ENCODE results near the gene BDNF.

BDNF gene

DNA sequence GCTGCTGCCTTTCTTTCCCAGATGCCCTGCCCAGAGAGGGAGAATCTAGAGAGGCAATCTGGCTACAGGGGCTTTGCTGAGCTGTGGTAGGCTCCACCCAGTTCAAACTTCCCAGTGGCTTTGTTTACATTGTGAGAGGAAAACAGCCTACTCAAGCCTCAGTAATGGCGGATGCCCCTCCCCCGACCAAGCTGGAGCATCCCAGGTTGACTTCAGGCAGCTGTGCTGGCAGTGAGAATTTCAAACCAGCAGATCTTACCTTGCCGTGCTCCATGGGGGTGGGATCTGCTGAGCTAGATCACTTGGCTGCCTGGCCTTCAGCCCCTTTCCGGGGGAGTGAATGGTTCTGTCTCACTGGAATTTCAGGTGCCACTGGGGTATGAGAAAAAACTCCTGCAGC lies 12.2 kb downstream of the BDNF start:
- H4K20me1 ChIP-seq (ENCODE audit: insufficient read depth, low read length, poor library complexity, severe bottlenecking) = no peaks in the 10 kb centered on the region
- H3K4me2 ChIP-seq (ENCODE audit: low read depth, low read length, poor library complexity, severe bottlenecking) = no peak overlapping the region
- no peaks in the 10 kb centered on the region for H3K9me2 ChIP-seq (replicated peaks; ENCODE audit: low read depth, low read length)
- no peaks in the 10 kb centered on the region for H3K4me1 ChIP-seq (ENCODE audit: insufficient read depth, low read length, poor library complexity, severe bottlenecking)
- no peak overlapping the region for H3K9ac ChIP-seq (ENCODE audit: low read depth, low read length, poor library complexity, severe bottlenecking)
- H3K79me2 ChIP-seq (ENCODE audit: insufficient read depth, low read length) = no peaks in the 10 kb centered on the region
- no peaks in the 10 kb centered on the region for H3K27me3 ChIP-seq (ENCODE audit: insufficient read depth, low read length, poor library complexity, severe bottlenecking)
- no peaks in the 10 kb centered on the region for H3K36me3 ChIP-seq (ENCODE audit: insufficient read depth, low read length)
- no peak for TF ChIP-seq EZH2phosphoT487 (IDR thresholded peaks at IDR 0.05; ENCODE audit: borderline replicate concordance)
- TF ChIP-seq, protein P1, sequence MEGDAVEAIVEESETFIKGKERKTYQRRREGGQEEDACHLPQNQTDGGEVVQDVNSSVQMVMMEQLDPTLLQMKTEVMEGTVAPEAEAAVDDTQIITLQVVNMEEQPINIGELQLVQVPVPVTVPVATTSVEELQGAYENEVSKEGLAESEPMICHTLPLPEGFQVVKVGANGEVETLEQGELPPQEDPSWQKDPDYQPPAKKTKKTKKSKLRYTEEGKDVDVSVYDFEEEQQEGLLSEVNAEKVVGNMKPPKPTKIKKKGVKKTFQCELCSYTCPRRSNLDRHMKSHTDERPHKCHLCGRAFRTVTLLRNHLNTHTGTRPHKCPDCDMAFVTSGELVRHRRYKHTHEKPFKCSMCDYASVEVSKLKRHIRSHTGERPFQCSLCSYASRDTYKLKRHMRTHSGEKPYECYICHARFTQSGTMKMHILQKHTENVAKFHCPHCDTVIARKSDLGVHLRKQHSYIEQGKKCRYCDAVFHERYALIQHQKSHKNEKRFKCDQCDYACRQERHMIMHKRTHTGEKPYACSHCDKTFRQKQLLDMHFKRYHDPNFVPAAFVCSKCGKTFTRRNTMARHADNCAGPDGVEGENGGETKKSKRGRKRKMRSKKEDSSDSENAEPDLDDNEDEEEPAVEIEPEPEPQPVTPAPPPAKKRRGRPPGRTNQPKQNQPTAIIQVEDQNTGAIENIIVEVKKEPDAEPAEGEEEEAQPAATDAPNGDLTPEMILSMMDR (conservative IDR thresholded peaks at IDR 0.05; ENCODE audit: low read length) = no peak
- no peaks in the 10 kb centered on the region for H3F3A ChIP-seq (ENCODE audit: low read depth)
- H3K9me3 ChIP-seq (ENCODE audit: insufficient read depth, low read depth, low read length) = no peaks in the 10 kb centered on the region
- no peak overlapping the region for H2AFZ ChIP-seq (ENCODE audit: low read length)
- H3K4me3 ChIP-seq (ENCODE audit: low read length, poor library complexity, severe bottlenecking) = no peak overlapping the region

DNA sequence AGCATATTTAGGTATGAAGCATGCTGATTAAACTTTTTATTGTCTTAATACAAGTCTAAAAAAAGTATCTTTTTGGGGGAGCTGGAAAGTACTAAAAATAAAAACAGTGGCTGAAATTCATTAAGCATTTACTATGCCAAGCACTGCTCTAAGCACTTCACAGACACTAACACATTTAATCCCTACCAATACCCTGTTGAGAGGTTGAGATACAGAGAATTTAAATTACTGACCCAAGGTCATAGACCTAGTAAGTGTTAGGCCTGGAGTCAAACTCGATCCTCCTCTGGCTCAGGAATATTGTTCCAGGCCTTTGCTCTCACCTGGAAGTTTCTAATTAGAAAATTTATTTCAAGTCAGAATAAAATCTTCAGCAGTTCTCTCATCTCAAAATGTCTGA lies 18.6 kb downstream of the BDNF start:
- H3K27me3 ChIP-seq (ENCODE audit: insufficient read depth, low read length, poor library complexity, severe bottlenecking) = no peaks in the 10 kb centered on the region
- no peaks in the 10 kb centered on the region for H3K36me3 ChIP-seq (ENCODE audit: insufficient read depth, low read length)
- H3K9ac ChIP-seq (ENCODE audit: low read depth, low read length, poor library complexity, severe bottlenecking) = no peak overlapping the region
- no peak overlapping the region for H2AFZ ChIP-seq (ENCODE audit: low read length)
- no peaks in the 10 kb centered on the region for H3F3A ChIP-seq (ENCODE audit: low read depth)
- no peaks in the 10 kb centered on the region for H3K9me2 ChIP-seq (replicated peaks; ENCODE audit: low read depth, low read length)
- H3K79me2 ChIP-seq (ENCODE audit: insufficient read depth, low read length) = no peaks in the 10 kb centered on the region
- no peaks in the 10 kb centered on the region for H4K20me1 ChIP-seq (ENCODE audit: insufficient read depth, low read length, poor library complexity, severe bottlenecking)
- H3K9me3 ChIP-seq (ENCODE audit: insufficient read depth, low read depth, low read length) = no peaks in the 10 kb centered on the region
- H3K4me2 ChIP-seq (ENCODE audit: low read depth, low read length, poor library complexity, severe bottlenecking) = no peak overlapping the region
- H3K4me1 ChIP-seq (ENCODE audit: insufficient read depth, low read length, poor library complexity, severe bottlenecking) = no peaks in the 10 kb centered on the region
- no peak overlapping the region for H3K4me3 ChIP-seq (ENCODE audit: low read length, poor library complexity, severe bottlenecking)
- TF ChIP-seq, protein P1 (conservative IDR thresholded peaks at IDR 0.05; ENCODE audit: low read length) = no peak
- no peak for TF ChIP-seq EZH2phosphoT487 (IDR thresholded peaks at IDR 0.05; ENCODE audit: borderline replicate concordance)

DNA sequence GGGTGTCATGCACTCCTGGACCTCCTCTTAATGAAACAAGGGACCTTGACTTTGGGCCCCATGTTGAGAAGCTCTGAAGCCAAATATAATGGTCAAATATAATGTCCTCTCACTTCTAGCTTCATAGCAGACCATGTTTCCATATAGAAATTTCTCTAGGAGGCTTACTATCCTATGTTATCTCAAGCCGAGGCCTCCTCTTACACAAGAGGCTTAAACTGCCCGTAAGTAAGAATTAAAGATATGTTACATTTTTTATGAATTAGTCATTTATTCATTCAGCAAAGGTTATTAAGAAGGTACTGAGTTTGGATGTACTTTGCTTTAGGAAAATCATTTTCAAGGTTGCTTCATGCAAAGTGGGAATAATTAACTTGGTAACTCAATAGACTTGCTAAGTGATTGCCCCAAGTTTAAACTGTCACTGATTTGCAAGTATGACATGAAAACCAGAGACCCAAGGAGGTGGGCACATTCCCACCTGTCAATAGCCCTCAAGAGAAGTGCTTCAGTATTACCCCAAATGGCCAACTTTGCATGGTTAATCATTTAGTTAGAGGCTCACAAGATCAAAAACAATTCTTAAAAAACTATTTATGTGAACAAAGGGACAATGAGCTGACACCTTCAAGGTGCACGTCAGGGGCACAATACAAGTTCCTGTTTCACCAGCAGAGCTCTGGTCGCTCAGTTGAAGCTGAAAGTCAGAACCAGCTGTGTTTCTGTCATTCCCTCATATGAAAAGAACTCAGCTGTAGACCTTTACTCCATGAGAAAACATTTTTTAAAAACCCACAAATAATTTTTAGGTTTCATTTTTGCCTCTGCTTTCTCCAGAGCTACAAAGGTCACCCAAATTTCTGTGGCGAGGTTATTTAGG lies 20.9 kb downstream of the BDNF start:
- no peaks in the 10 kb centered on the region for H3K36me3 ChIP-seq (ENCODE audit: insufficient read depth, low read length)

More for the DNA sequence above, 20.9 kb downstream of the BDNF start:
- Histone ChIP-seq H3K9me2 (replicated peaks; ENCODE audit: low read depth, low read length) (no peaks in the 10 kb centered on the region), H3K79me2 (ENCODE audit: insufficient read depth, low read length) (no peaks in the 10 kb centered on the region), H3K4me1 (ENCODE audit: insufficient read depth, low read length, poor library complexity, severe bottlenecking) (no peaks in the 10 kb centered on the region), H3F3A (ENCODE audit: low read depth) (no peaks in the 10 kb centered on the region), H3K9me3 (ENCODE audit: insufficient read depth, low read depth, low read length) (no peaks in the 10 kb centered on the region), H3K4me3 (ENCODE audit: low read length, poor library complexity, severe bottlenecking) (no peak overlapping the region), H3K4me2 (ENCODE audit: low read depth, low read length, poor library complexity, severe bottlenecking) (no peak overlapping the region), H3K9ac (ENCODE audit: low read depth, low read length, poor library complexity, severe bottlenecking) (no peak overlapping the region), H2AFZ (ENCODE audit: low read length) (no peak overlapping the region), H3K27me3 (ENCODE audit: insufficient read depth, low read length, poor library complexity, severe bottlenecking) (no peaks in the 10 kb centered on the region), H4K20me1 (ENCODE audit: insufficient read depth, low read length, poor library complexity, severe bottlenecking) (no peaks in the 10 kb centered on the region)
- TF ChIP-seq, protein P1 (conservative IDR thresholded peaks at IDR 0.05; ENCODE audit: low read length) = no peak
